Ovary (tissue), 9 donors: ENCODE data around the gene CADPS. TPM values are rescaled to one million over a fixed set of nuclear protein-coding genes. Genes with fewer than 3 reads are reported as not detected.

Experiments
- DNase-seq, 5 donors: peaks; one replicate each; pipeline ENCODE4 v3.0.0-alpha.2; 2019 to 2020
- H3K27ac ChIP-seq, 2 donors: fragments of 200-600 bp; one replicate each; pipeline versions ENCODE4 v1.5.1 to v1.8.0; 2019 to 2022
- H3K27me3 ChIP-seq: fragments of 200-600 bp; one replicate; pipeline ENCODE4 v1.8.0; 2022
- H3K36me3 ChIP-seq: fragments of 200-600 bp; sonication (generic); one replicate; pipeline ENCODE4 v1.5.1; 2019
- H3K4me1 ChIP-seq: one replicate; pipeline ENCODE4 v1.8.1; 2013; ENCODE audit warnings: mild to moderate bottlenecking, moderate library complexity; ENCODE audit not compliant: insufficient read depth
- H3K4me3 ChIP-seq: fragments of 200-600 bp; sonication (generic); one replicate; pipeline ENCODE4 v1.5.1; 2017
- H3K9me3 ChIP-seq, 2 donors: fragments of 200-600 bp in 1 of 2; sonication (generic) in 1 of 2; one replicate each; pipeline versions ENCODE4 v1.5.1 to v1.8.1; 2013 to 2019; ENCODE audit warnings: mild to moderate bottlenecking in 1 of 2, moderate library complexity in 1 of 2
- CTCF ChIP-seq, 3 donors: fragments of 450-650 bp in 2 of 3; fragments of 200-600 bp in 1 of 3; IDR thresholded peaks; one replicate each; pipeline versions ENCODE4 v1.5.1 to v1.8.0; 2016 to 2022; ENCODE audit warnings: antibody characterized with exemption in 3 of 3, mild to moderate bottlenecking in 1 of 3
- EP300 ChIP-seq: sonication (generic); formaldehyde crosslinking; IDR thresholded peaks from one replicate; pipeline ENCODE4 v1.6.1; 2017; ENCODE audit warnings: antibody characterized with exemption
- POLR2A ChIP-seq: fragments of 450-650 bp; IDR thresholded peaks from one replicate; pipeline ENCODE4 v1.6.1; 2017; ENCODE audit warnings: antibody characterized with exemption, mild to moderate bottlenecking, moderate library complexity
- WGBS, 3 donors: extraction: QIAGEN DNeasy Blood & Tissue Kit in 1 of 3; methylation state at CpG; one replicate each; pipeline versions ENCODE4 v1.1.5 to v1.1.7; 2013 to 2017; 5-methylcytosine and 5-hydroxymethylcytosine counted together
- intact Hi-C, 4 donors: fragments of 100-400 bp; cut with DNase I; formaldehyde crosslinking; loops; one replicate each; pipeline versions ENCODE4 v1.11.0 to v1.15.1; 2022 to 2023
- polyA plus RNA-seq, 2 donors: library from polyadenylated mRNA; stranded (reverse); fragments of 200-250 nt in 1 of 2; fragments of 350-450 nt in 1 of 2; fragmentation: Illumina TruSeq in 1 of 2; extraction: RNeasy Lipid Tissue Mini Kit (QIAGEN cat#74804) in 1 of 2; gene quantifications; one replicate each; pipeline ENCODE4 v1.2.3, GENCODE V29; 2013 to 2014
- total RNA-seq, 7 donors: library from RNA; depleted of rRNA in 2 of 7; stranded (reverse); fragments of >200 nt in 2 of 7; fragmentation: NEBNext Ultra II Directional in 3 of 7; extraction: Animal tissue kit (Norgen Biotek cat#: 25700) in 3 of 7; gene quantifications; one replicate each; pipeline versions ENCODE4 v1.1.0 to v1.2.4, GENCODE V29; 2016 to 2023
- donor health status: DM: no; HTN: no; CAD: no; lungs with moderate emphysema.
- donor health status: DM: no; HTN: no; CAD: no.
- donor health status: Bipolar disorder and iron deficiency.
- donor health status: DM: yes; HTN: yes; CAD: no.
- donor health status: DM: no; HTN: no; CAD: no.
- donor health status: DM: yes; HTN: yes; CAD: no.

The CADPS gene
- total and polyA plus RNA-seq, 9 donors, result 0.90 to 6.8 (median 2.8) TPM

GRCh38 chr3:62682826-62683225, 192.4 kb downstream of the CADPS start:
- no peak for DNase-seq
- Histone ChIP-seq H3K4me1 (no peaks in the 10 kb centered on the region), H3K36me3 (no peaks in the 10 kb centered on the region), H3K27me3 (no peaks in the 10 kb centered on the region), H3K4me3 (no peak overlapping the region), H3K9me3 (no peaks in the 10 kb centered on the region), H3K27ac (no peak overlapping the region)
- WGBS, 3 donors, result 65 to 93% (median 76%) methylated on average over 2 of the region's 2 CpGs
- intact Hi-C loops, result no loop called here
- TF ChIP-seq CTCF (IDR thresholded peaks at IDR 0.05) (no peak), POLR2A (no peak), EP300 (no peak)

GRCh38 chr3:62679988-62680387, 195.2 kb downstream of the CADPS start:
- WGBS, 3 donors, result 94 to 97% (median 94%) methylated on average over 3 of the region's 3 CpGs
- no peaks in the 10 kb centered on the region for H3K9me3 ChIP-seq

GRCh38 chr3:62678841-62679240, 196.4 kb downstream of the CADPS start:
- WGBS, 3 donors, result 82 to 84% (median 83%) methylated on average over 3 of the region's 3 CpGs
- no peak for DNase-seq
- no peaks in the 10 kb centered on the region for H3K36me3 ChIP-seq
- H3K4me1 ChIP-seq, result no peaks in the 10 kb centered on the region
- intact Hi-C loops, result no loop called here
- no peaks in the 10 kb centered on the region for H3K27me3 ChIP-seq
- TF ChIP-seq EP300, result no peak
- TF ChIP-seq CTCF (IDR thresholded peaks at IDR 0.05), result no peak
- TF ChIP-seq POLR2A, result no peak
- no peak overlapping the region for H3K4me3 ChIP-seq
- H3K27ac ChIP-seq, result no peak overlapping the region
- no peaks in the 10 kb centered on the region for H3K9me3 ChIP-seq

More at GRCh38 chr3:62679988-62680387, 195.2 kb downstream of the CADPS start:
- H3K36me3 ChIP-seq, result no peaks in the 10 kb centered on the region
- DNase-seq, result no peak
- no peaks in the 10 kb centered on the region for H3K4me1 ChIP-seq
- no peak for TF ChIP-seq POLR2A
- TF ChIP-seq EP300, result no peak
- TF ChIP-seq CTCF (IDR thresholded peaks at IDR 0.05), result no peak
- intact Hi-C loops, result no loop called here
- no peak overlapping the region for H3K27ac ChIP-seq
- no peak overlapping the region for H3K4me3 ChIP-seq
- H3K27me3 ChIP-seq, result no peaks in the 10 kb centered on the region

GRCh38 chr3:62677926-62678325, 197.3 kb downstream of the CADPS start:
- Histone ChIP-seq H3K9me3 (no peaks in the 10 kb centered on the region), H3K4me3 (no peak overlapping the region), H3K27me3 (no peaks in the 10 kb centered on the region), H3K4me1 (no peaks in the 10 kb centered on the region), H3K36me3 (no peaks in the 10 kb centered on the region), H3K27ac (no peak overlapping the region)
- intact Hi-C loops, result no loop called here
- no peak for DNase-seq
- 18 to 23% (median 18%) methylated on average over 1 of the region's 1 CpG for WGBS, 3 donors
- TF ChIP-seq POLR2A (no peak), EP300 (no peak)

- Histone ChIP-seq H3K27me3 (no peaks in the 10 kb centered on the region), H3K36me3 (no peaks in the 10 kb centered on the region), H3K4me1 (peaks cover 2% of the 10 kb centered on the region), H3K4me3 (no peak overlapping the region), H3K27ac (no peak overlapping the region), H3K9me3 (no peaks in the 10 kb centered on the region)
- DNase-seq, result no peak
- 74 to 84% (median 75%) methylated on average over 3 of the region's 3 CpGs for WGBS, 3 donors
- TF ChIP-seq CTCF (IDR thresholded peaks at IDR 0.05), result no peak
- no peak for TF ChIP-seq EP300
- no peak for TF ChIP-seq POLR2A
- intact Hi-C loops, result no loop called here
These were observed 198.4 kb downstream of the CADPS start for GRCh38 chr3:62676689-62677271.
